ENCODE data around the gene CNKSR3.

GRCh38 chr6:154448448-154449096 is 61.9 kb downstream of the CNKSR3 start:
- TF ChIP-seq CTCF (conservative IDR thresholded peaks at IDR 0.05; ENCODE audit: low read depth in 2 of 2) (peak in 1 of 2 experiments; percentile 27; a peak in 2 of 4 replicates), ZNF114 (CRISPR knock-in tag; IDR thresholded peaks at IDR 0.05) (no peak), POLR2AphosphoS5 (IDR thresholded peaks at IDR 0.05; ENCODE audit: low read depth) (no peak), EZH2 (IDR thresholded peaks at IDR 0.05; ENCODE audit: low read depth, unreplicated experiment) (no peak), REST (IDR thresholded peaks at IDR 0.05; ENCODE audit: unreplicated experiment) (no peak), CREB1 (CRISPR knock-in tag; IDR thresholded peaks at IDR 0.05; ENCODE audit: low read depth) (no peak), EZH2phosphoT487 (IDR thresholded peaks at IDR 0.05; ENCODE audit: unreplicated experiment) (no peak)

Data from GM23338 (cell line).